Right lobe of liver (tissue), 4 donors: ENCODE measurements around the gene CNOT6L.

ENCODE experiments used
- CTCF ChIP-seq, 4 donors: fragments of 200-600 bp in 3 of 4; fragments of 450-650 bp in 1 of 4; IDR thresholded peaks; one replicate each; pipeline versions ENCODE4 v1.5.1 to v1.8.0; 2016 to 2022; ENCODE audit warnings: antibody characterized with exemption in 4 of 4, mild to moderate bottlenecking in 2 of 4
- POLR2A ChIP-seq: fragments of 450-650 bp; IDR thresholded peaks from one replicate; pipeline ENCODE4 v1.6.1; 2017; ENCODE audit warnings: antibody characterized with exemption, mild to moderate bottlenecking
- donor health status: DM: no; HTN: no; CAD: no.
- donor health status: DM: no; HTN: no; CAD: no.
- donor health status: DM: no; HTN: yes; CAD: no.

GRCh38 chr4:77861495-77861894 is 42.3 kb upstream of the CNOT6L start:
- TF ChIP-seq CTCF (IDR thresholded peaks at IDR 0.05) (no peak), POLR2A (no peak)
